NB4 (cell line): ENCODE results near the gene DDAH1.

ENCODE experiments used
- CTCF ChIP-seq: IDR thresholded peaks from one replicate; pipeline ENCODE4 v1.5.1; 2012; ENCODE audit warnings: low read depth, low read length
- POLR2A ChIP-seq: IDR thresholded peaks from 2 replicates; pipeline ENCODE4 v1.6.1; 2011; ENCODE audit warnings: mild to moderate bottlenecking; ENCODE audit not compliant: insufficient read length; ENCODE audit errors: extremely low read depth
- TF ChIP-seq, protein P1 (sequence below): IDR thresholded peaks from 2 replicates; pipeline ENCODE4 v1.6.1; 2011; ENCODE audit warnings: low read depth, low read length

DNA sequence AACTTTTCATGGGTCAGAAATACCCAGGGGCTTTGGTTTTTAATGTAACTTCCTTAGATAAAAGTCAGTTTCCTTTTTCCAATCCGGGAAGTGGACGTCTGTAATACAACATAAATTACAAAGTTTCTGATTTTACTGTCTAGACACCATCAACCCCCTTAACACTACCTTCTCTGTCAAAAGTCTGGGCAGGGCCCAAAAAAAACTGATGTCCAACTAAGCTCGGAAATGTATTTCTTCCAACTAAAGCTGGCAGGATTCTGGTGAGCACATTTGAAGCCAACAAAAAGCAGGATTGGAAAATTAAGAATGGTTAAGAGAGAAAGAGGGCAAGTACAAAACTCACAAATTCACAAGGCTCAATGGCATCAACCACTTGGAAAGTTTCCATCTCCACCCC is 24.3 kb downstream of the DDAH1 start:
- TF ChIP-seq, protein P1, sequence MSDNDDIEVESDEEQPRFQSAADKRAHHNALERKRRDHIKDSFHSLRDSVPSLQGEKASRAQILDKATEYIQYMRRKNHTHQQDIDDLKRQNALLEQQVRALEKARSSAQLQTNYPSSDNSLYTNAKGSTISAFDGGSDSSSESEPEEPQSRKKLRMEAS: no peak
- TF ChIP-seq CTCF (no peak), POLR2A (no peak)
